Astrocyte of the spinal cord (primary cell): ENCODE results near the gene SMARCC2.
A peak's percentile ranks its signal among the peaks of the same experiment; 100 is the strongest.
"Not testable (repeated sequence)": the region's sequence is repeated elsewhere in the genome, so short reads cannot be mapped to it uniquely, and the experiment has no call there.

Experiments
- DNase-seq: peaks from one replicate; pipeline ENCODE4 v3.0.0; 2011; ENCODE audit warnings: low read depth, low spot score
- H3K4me3 ChIP-seq: 2 replicates; pipeline ENCODE4 v1.5.1; 2011; ENCODE audit warnings: low read depth, mild to moderate bottlenecking, low read length, moderate library complexity
- in situ Hi-C: cut with HindIII; loops from 2 replicates; pipeline ENCODE4 v1.10.0; 2017; ENCODE audit warnings: low sequenced_read_pairs
- TF ChIP-seq, protein P1 (sequence below): IDR thresholded peaks from 2 replicates; pipeline ENCODE4 v1.5.1; 2012; ENCODE audit warnings: low read depth, mild to moderate bottlenecking, low read length, inconsistent platforms

Gene SMARCC2

DNA sequence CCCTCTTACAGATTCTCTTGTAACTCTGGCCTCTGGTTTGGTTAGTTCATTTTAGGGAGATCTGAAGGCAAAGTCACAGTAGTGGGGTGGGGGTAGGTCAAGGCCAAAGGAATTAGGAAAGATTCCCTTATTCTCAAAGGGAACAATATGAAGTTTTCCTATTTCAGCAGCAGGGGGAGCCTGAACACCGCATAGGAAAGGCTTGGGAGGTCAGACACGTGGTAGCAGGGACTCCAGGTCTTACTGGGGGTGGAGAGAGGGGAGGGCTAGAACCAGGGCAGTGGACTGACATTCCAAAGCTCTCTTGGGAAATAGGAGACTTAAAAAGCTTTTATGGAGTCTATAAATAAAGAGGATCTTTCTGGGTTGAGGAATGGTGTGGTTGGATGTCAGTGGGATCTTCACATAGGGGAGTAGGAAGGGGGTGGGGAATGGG lies 69.9 kb downstream of the SMARCC2 start:
- in situ Hi-C loops: no loop called here
- DNase-seq: peak; percentile 87
- no peak overlapping the region for H3K4me3 ChIP-seq
- TF ChIP-seq, protein P1, sequence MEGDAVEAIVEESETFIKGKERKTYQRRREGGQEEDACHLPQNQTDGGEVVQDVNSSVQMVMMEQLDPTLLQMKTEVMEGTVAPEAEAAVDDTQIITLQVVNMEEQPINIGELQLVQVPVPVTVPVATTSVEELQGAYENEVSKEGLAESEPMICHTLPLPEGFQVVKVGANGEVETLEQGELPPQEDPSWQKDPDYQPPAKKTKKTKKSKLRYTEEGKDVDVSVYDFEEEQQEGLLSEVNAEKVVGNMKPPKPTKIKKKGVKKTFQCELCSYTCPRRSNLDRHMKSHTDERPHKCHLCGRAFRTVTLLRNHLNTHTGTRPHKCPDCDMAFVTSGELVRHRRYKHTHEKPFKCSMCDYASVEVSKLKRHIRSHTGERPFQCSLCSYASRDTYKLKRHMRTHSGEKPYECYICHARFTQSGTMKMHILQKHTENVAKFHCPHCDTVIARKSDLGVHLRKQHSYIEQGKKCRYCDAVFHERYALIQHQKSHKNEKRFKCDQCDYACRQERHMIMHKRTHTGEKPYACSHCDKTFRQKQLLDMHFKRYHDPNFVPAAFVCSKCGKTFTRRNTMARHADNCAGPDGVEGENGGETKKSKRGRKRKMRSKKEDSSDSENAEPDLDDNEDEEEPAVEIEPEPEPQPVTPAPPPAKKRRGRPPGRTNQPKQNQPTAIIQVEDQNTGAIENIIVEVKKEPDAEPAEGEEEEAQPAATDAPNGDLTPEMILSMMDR: peak; percentile 77

DNA sequence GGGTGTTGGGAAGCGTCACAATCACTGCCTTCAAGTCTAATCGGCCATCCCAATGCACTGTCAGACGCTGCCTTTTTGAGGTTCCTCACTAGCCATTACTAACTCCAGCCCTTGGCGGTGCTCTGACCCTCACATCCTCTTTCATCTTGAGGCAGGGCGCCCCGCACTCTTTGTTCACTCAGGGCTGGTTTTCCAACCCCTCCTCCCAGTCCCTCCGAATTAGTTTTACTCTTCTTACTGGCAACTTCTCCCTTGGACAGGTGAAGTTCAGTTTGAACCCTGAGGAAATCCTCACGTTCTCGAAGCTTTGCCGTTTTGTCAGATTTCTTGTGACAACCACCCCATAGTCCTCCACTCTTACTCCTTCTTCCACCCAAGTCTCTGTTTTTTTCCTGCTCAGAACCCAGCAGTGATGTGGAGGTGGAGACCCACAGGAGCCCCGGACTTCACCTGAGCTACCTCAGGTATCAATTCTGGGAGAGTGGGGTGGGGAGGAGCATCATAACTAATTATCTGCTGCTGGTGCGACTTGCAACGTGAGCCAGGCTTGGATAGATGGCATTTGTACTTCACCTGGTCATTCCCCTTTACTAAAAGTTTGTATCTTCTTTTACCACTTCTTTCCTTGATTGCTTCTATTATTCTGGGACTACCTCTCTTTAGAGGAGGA lies 70.5 kb downstream of the SMARCC2 start:
- in situ Hi-C loops: no loop called here
- peak overlapping the region; percentile 84 for H3K4me3 ChIP-seq
- TF ChIP-seq, protein P1: no peak
- DNase-seq: no peak

DNA sequence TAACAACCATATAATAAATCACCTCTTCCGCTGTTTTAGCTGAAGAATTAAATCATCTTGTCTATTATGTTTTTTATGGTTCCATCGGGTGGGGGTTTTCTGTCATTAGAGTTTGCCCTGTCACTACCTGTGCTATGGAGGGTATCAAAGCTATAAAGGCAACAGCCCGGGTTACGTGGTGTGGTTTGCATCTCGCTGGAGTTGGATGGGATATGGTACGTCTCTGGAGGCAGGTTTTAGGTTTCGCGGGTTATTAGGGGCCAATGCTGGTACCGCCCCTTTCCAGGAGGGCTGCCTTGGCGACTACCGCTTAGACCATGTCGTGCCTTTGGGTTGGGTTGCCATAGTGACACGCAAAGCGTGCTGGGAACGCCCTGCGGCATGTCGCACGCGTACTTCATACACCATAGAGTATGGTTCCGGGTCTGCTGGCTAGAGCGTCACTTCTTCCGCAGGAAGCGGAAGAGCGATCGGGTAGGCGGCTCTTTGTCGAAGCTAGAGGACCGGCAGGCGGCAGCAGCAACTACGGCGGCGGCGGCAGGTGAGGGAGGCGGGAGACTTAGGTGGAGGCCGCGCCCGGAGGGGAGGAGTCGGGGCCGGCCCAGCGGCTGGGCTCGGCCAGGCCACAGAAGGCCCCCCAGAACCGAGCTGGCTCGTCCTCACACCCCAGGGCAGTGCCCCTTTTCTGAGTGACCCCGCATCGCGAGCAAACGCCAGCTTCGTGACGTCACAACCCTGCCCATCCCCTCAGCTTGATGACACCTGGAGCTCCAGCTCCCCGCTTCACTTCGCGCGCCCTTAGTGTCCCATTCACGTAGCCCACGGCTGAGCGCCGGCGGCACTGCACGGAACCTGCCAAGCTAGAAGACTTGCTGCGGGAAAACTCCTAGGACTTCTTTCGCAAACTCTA lies 71.2 kb downstream of the SMARCC2 start, which contains the start of gene ZC3H10:
ZC3H10 (plus strand) TSS at position 489 of the 910 bp plus-strand sequence. CDS start 2,297 bp downstream, outside the sequence.
- TF ChIP-seq, protein P1: peak; percentile 67
- H3K4me3 ChIP-seq: peak within 1 kb of the TSS; percentile 84

DNA sequence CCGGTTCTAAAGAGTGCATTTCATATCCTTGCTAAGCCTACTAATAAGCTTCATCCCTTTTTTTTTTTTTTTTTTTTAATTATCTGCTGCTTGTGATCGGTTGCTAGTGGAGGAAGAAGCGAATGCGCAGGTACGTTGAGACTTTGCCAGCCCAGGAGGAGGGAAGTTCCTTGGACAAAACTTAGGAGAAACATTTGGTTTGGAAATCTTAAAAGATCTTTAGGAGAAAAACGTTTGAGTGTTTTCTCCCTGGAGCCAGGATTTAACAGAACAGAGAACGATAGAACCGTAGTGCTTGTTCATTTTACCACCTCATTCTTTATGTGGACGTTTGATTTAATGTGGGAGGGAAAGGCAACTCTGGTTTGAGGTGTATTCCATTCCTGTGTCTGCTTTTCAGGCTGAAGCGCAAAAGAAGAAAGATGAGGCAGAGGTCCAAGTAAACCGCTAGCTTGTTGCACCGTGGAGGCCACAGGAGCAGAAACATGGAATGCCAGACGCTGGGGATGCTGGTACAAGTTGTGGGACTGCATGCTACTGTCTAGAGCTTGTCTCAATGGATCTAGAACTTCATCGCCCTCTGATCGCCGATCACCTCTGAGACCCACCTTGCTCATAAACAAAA lies 72.1 kb downstream of the SMARCC2 start:
- H3K4me3 ChIP-seq: peak overlapping the region; percentile 84
- DNase-seq, in situ Hi-C loops: not testable (repeated sequence)

More for the DNA sequence above, 71.2 kb downstream of the SMARCC2 start, which contains the start of gene ZC3H10:
- DNase-seq: peak; percentile 100
- in situ Hi-C loops: no loop called here

DNA sequence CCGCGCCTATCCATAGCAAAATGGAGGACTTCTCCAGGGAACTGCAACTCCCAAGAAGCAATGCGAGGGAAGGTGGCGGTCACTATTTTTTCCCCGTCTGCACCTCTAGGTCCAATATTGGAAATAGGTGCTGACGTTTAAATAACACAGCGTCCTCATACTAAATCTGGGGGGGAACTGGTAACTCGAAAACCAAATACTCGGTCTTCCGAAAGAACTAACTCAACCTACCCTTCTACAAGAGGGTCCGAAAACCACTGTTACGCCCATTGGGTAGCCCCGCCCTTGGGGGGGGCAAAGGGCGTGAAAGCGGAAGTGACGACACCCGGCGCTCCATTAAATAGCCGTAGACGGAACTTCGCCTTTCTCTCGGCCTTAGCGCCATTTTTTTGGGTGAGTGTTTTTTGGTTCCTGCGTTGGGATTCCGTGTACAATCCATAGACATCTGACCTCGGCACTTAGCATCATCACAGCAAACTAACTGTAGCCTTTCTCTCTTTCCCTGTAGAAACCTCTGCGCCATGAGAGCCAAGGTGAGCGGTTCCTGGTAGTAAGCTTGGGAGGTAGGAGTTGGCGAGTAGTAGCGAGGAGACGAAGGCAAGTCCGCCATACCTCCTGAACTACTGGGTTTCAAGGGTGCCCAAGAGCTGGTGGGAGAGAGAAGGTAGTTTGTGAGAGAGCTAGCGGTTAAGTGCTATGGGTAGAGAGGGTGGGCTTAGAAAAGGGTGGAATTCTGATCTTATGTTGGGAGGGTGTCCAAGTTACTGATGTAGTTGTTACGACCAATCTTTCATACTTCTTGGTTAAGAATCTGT lies 72.8 kb downstream of the SMARCC2 start, which contains the start of gene RPL41:
RPL41 (plus strand) TSS at position 367 of the 815 bp plus-strand sequence.
- in situ Hi-C loops: no loop called here
- TF ChIP-seq, protein P1: no peak
- peak; percentile 96 for DNase-seq
- peak within 1 kb of the TSS; percentile 79 for H3K4me3 ChIP-seq

DNA sequence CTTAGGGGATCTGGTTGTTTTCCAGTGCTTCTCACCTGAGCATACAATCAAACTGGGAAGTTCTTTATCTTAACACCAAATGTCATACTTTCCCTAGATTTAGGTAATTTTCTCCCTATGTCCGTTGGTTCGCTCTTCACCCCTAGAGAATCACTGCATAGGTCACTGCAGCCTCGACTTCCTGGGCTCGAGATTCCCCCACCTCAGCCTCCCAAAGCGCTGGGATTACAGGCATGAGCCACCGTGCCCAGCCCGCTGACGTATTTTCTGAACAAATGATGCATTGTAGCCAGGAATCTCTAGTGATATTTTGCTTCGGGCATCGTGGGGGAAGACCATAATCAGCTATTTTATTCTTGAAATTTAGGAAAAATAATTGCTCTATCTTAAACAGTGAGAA lies 74.0 kb downstream of the SMARCC2 start:
- in situ Hi-C loops: no loop called here
- H3K4me3 ChIP-seq: peak overlapping the region; percentile 79
- DNase-seq: peak; percentile 29
- TF ChIP-seq, protein P1: no peak
